Chondrocyte (in vitro differentiated cells): Measurements from ENCODE around the gene REEP1. TPM values are rescaled to one million over a fixed set of nuclear protein-coding genes. Genes with fewer than 3 reads are reported as not detected.

Experiments
- DNase-seq: peaks from one replicate; pipeline ENCODE4 v3.0.0; 2021; ENCODE audit warnings: mixed read lengths, low spot score
- H3K27ac Mint-ChIP-seq: one replicate; pipeline ENCODE4 v1.8.0; 2021; ENCODE audit warnings: mild to moderate bottlenecking, moderate library complexity, mixed read lengths; ENCODE audit not compliant: unreplicated experiment
- H3K27me3 Mint-ChIP-seq: 2 replicates; pipeline ENCODE4 v1.8.0; 2021; ENCODE audit warnings: low read depth, mixed read lengths
- H3K36me3 Mint-ChIP-seq: 2 replicates; pipeline ENCODE4 v1.8.0; 2021; ENCODE audit warnings: low read depth, mixed read lengths
- H3K4me1 Mint-ChIP-seq: 2 replicates; pipeline ENCODE4 v1.8.0; 2021; ENCODE audit warnings: low read depth, mild to moderate bottlenecking, mixed read lengths
- H3K4me3 Mint-ChIP-seq: one replicate; pipeline ENCODE4 v1.8.0; 2021; ENCODE audit warnings: mild to moderate bottlenecking, moderate library complexity, mixed read lengths; ENCODE audit not compliant: unreplicated experiment
- H3K9me3 Mint-ChIP-seq: 2 replicates; pipeline ENCODE4 v1.8.0; 2021; ENCODE audit warnings: low read depth, mixed read lengths
- CTCF ChIP-seq: fragments of 200-600 bp; sonication (generic); IDR thresholded peaks from 2 replicates; pipeline ENCODE4 v1.5.0; 2021; ENCODE audit warnings: antibody characterized with exemption, mild to moderate bottlenecking, moderate library complexity
- total RNA-seq: library from RNA; stranded (reverse); gene quantifications from 3 replicates; pipeline ENCODE4 v1.2.1, GENCODE V29; 2021

The REEP1 gene
- total RNA-seq, 1 donor from 2014 or later = 2.4 TPM

- no peak overlapping the region for H3K27ac Mint-ChIP-seq
- H3K27me3 Mint-ChIP-seq = peaks cover 19% of the 10 kb centered on the region
- no peaks in the 10 kb centered on the region for H3K4me1 Mint-ChIP-seq
- no peak for DNase-seq
- no peaks in the 10 kb centered on the region for H3K9me3 Mint-ChIP-seq
- no peaks in the 10 kb centered on the region for H3K36me3 Mint-ChIP-seq
- TF ChIP-seq CTCF = no peak
- H3K4me3 Mint-ChIP-seq = no peak overlapping the region
Observed at GRCh38 chr2:86239326-86239725, 98.1 kb downstream of the REEP1 start.

- H3K4me3 Mint-ChIP-seq = no peak overlapping the region
- TF ChIP-seq CTCF = no peak
- peaks cover 22% of the 10 kb centered on the region for H3K27me3 Mint-ChIP-seq
- no peaks in the 10 kb centered on the region for H3K36me3 Mint-ChIP-seq
- H3K9me3 Mint-ChIP-seq = no peaks in the 10 kb centered on the region
- no peaks in the 10 kb centered on the region for H3K4me1 Mint-ChIP-seq
- DNase-seq = no peak
- no peak overlapping the region for H3K27ac Mint-ChIP-seq
Observed at GRCh38 chr2:86238354-86238753, 99.1 kb downstream of the REEP1 start.

GRCh38 chr2:86237172-86237571, 100.3 kb downstream of the REEP1 start:
- Mint-ChIP-seq H3K9me3 (no peaks in the 10 kb centered on the region), H3K4me3 (no peak overlapping the region), H3K4me1 (no peaks in the 10 kb centered on the region), H3K27me3 (peaks cover 13% of the 10 kb centered on the region), H3K27ac (no peak overlapping the region), H3K36me3 (no peaks in the 10 kb centered on the region)
- no peak for DNase-seq
- no peak for TF ChIP-seq CTCF

GRCh38 chr2:86235196-86235980, 102.0 kb downstream of the REEP1 start:
- H3K27me3 Mint-ChIP-seq = peaks cover 8% of the 10 kb centered on the region
- no peaks in the 10 kb centered on the region for H3K36me3 Mint-ChIP-seq
- no peaks in the 10 kb centered on the region for H3K4me1 Mint-ChIP-seq
- no peaks in the 10 kb centered on the region for H3K9me3 Mint-ChIP-seq
- no peak for TF ChIP-seq CTCF
- no peak overlapping the region for H3K27ac Mint-ChIP-seq
- no peak overlapping the region for H3K4me3 Mint-ChIP-seq
- DNase-seq = no peak

- DNase-seq = no peak
- Mint-ChIP-seq H3K4me1 (no peaks in the 10 kb centered on the region), H3K4me3 (no peak overlapping the region), H3K36me3 (no peaks in the 10 kb centered on the region), H3K9me3 (no peaks in the 10 kb centered on the region), H3K27me3 (peaks cover 5% of the 10 kb centered on the region), H3K27ac (no peak overlapping the region)
- no peak for TF ChIP-seq CTCF
Observed at GRCh38 chr2:86234563-86235131, 102.8 kb downstream of the REEP1 start.
